Activated CD4-positive, alpha-beta T cell treated with anti-CD3 and anti-CD28 coated beads for 48 hours (primary cell): ENCODE data around the gene PERP.
"Not testable (repeated sequence)": the region's sequence is repeated elsewhere in the genome, so short reads cannot be mapped to it uniquely, and the experiment has no call there.

Source experiments
- DNase-seq: peaks from one replicate; pipeline ENCODE4 v3.0.0-alpha.2; 2020

The PERP gene

DNA sequence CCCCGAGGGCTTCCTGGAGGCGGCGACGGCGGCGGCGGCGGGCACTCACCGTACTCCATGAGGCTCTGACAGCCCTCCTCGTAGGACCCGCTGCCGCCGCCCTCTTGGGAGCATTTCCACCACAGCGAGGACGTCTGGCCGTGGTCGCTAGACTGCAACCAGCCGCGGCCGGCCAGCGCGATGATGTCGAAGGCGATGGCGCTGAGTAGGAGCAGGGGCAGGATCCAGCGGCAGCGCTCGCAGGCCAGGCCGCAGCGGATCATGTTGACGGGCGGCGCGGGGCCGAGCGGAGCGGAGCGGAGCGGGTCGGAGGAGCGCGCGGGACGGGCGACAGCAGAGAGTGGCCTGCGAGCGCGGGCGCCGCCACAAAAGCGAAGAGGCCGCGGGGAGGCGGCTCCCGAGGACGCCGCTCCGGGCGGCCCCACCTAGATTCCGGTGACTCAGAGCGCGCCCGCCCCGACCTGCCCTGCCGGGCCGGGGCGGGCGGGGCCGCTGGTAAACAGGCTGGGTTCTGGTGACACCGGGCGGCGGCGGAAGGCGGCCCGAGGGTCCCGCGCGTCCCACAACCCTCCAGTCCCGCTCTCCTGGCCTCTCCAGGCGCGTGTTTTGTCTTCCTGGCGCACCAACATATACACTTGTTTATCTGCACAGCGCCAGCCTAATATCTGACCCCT lies at the start of gene PERP:
PERP (minus strand) TSS at position 342 of the 674 bp plus-strand sequence; CDS start at position 263, 79 bp downstream.
- DNase-seq = peak; percentile 76

DNA sequence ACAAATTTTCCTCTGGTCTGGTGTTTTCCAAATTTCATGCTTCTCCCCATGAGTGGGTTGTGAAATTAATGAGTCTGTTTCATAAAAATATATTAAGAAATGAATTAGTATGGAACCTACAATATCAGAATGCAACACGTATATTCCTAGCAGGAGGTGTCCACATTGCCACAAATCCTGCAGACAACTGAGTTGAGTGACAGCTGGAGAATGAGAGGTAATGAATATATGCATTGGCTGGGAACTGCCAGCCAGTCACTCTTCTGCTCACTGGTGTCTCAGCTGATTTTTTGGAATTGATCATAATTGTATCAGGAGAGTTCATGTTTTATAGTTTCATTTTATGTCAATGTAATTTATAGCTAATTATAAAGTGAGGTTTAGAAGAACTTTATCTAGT lies 48.2 kb upstream of the PERP start:
- DNase-seq = no peak

DNA sequence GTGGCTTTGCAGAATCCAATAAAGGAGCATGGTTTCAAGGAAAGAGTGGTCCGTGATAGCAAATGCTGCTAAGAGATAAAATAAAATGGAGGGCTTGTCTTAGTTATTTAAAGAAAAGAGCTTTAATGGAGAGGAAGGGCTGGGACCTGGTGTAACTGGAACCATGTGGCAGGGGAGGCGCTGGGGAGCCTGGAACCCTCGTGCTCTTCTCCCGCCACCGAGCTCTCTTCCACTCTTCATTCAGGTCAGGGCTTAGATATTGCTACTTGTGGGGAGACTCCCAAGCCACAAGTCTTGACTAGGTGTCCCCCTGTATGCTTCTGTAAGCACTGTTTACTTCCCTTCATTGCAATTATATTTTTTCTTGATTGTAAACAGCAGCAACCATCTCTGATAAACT lies 39.3 kb upstream of the PERP start:
- no peak for DNase-seq

DNA sequence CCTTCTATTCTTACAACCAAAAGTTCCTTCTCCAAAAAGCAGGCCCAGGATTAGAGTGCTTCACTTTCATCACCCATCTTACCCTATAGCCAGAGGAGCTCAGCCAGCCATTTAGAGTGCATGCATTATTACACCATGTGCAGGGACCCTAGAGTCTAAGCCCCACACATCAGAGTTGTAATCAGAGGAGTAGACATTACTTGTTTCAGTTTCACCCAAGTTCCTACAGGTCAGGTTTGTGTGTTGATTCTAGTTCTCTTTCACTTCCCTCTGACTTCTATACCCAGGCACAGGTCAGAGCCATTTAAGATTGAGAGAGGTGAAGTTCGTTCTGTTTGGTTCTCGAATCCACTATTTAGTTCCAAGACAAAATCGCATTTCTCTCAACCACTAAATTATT lies 38.2 kb upstream of the PERP start:
- no peak for DNase-seq

DNA sequence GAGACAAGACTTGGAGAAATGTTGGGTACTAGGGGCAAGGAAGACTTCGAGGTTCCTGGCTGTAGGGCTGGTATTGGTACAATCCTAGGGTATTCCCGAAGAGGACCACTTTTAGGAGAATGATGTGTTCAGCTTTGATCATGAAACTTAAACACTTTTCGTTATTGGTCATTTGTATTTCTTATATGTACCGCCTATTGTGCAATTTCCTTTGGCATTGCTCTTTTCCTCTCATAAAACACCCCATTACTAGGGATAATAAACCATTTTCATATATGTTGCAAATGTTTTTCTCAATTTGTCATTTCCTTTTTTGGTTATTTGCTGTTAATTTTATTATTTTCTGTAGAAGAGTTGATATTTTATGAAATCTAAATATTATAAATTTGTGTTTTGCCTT lies 35.6 kb upstream of the PERP start:
- DNase-seq = no peak

DNA sequence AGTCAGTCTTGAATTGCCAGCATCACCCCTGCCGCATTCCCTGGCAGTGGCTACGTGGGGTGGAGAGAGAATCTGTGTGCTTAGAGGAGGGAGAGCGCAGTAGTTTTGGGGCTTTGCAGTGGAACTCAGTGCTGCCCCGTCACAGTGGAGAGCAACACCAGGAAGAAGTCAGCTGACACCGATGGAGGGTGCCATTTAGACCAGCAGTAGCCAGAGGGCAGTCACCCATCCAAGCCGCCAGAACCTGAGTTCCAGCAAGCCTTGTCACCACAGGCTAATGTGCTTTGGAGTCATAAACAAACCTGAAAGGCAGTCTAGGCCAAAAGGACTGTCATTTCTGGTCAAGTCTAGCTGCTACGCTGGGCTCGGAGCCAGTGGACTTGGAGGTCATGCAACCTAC lies 22.0 kb upstream of the PERP start:
- DNase-seq = no peak

DNA sequence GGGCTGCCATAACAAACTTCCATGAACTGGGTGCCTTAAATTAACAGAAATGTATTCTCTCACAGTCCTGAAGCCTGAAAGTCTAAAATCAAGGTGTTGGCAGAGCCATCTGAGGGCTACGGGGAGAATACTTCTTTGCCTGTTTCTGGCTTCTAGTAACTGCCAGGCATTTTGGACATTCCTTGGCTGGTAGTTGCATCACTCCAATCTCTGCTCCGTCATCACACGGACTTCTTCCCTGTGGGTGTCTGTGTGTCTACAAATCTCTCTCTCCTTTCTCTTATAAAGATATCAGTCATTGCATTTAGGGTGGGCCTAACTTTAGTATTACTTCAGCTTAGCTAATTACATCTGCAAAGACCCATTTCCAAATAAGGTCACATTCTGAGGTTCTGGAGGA lies 20.9 kb upstream of the PERP start:
- no peak for DNase-seq

DNA sequence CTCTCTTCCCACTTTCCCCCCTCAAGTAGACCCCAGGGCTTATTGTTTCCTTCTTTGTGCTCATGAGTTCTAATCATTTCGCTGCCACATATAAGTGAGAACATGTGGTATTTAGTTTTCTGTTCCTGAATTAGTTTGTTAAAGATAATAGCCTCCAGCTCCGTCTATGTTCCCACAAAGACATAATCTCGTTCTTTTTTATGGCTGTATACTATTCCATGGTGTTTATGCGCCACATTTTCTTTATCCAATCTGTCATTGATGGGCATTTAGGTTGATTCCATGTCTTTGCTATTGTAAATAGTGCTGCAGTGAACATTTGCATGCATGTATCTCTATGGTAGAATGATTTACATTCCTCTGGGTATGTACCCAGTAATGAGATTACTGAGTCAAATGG lies 16.9 kb upstream of the PERP start:
- no peak for DNase-seq

DNA sequence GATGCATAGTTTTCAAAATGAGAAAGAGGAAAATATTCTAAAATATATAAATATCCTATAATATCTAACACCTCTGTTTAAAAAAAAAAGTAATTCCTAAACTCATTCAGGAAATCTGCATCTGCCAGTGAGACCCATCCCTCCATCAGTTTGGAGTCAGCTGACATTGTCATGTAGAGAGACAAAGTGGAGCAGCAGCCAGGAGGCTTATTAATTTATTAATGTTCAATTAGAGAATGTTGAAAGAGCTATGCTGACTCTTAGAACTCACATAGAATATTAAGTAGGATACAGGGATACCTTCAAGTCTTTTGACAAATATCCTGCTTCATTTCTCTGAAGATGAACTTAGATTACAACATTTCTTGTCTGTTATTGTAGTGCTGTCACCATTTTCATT lies 12.8 kb upstream of the PERP start:
- DNase-seq = no peak

DNA sequence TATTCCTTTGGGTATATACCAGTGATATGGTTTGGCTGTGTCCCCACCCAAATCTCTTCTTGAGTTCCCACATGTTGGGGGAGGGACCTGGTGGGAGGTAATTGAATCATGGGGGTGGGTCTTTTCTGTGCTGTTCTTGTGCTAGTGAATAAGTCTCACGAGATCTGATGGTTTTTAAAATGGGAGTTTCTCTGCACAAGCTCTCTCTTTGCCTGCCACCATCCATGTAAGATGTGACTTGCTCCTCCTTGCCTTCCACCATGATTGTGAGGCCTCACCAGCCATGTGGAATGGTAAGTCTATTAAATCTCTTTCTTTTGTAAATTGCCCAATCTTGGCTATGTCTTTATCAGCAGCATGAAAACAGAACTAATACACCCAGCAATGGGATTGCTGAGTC lies 12.0 kb upstream of the PERP start:
- not testable (repeated sequence) for DNase-seq

DNA sequence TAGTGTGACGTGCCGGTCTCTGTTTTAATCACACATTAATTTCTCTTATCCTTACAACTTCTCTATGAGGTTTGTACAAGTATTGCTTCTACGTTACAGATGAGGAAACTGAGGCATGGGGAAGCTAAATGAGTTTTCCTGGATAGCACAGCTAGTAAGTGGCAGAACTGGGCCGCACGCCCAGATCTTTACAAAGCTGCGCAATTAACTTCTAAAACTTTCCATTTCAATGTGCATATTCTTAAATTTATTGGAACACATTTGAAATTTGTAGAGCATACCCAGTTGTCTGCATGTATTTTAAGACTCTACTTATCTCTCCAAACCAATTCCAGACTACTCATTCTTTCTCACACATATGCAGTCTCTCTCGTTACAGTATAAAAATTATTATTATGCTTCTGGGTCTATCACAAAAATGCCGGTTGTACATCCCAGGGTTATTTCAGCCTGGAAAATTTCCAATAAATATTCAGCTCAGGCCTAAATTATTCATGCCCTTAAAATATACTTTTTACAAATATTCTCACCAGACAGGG lies 10.2 kb upstream of the PERP start:
- DNase-seq = no peak

DNA sequence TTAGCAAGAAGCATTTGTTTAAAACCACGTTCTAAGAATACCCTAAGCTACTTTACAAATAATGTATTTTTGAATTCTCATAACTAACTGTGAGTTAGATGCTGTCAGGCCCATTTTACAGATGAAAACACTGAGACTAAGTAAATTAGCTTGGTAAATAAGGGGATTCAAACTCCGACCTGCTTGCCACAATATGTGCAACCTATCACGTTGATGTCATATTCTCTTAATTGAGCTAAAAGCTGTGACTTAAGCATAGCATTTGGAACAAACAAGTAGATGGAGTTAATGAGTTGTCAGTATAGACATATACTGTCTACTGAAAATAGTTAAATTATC lies 9.4 kb upstream of the PERP start:
- no peak for DNase-seq

DNA sequence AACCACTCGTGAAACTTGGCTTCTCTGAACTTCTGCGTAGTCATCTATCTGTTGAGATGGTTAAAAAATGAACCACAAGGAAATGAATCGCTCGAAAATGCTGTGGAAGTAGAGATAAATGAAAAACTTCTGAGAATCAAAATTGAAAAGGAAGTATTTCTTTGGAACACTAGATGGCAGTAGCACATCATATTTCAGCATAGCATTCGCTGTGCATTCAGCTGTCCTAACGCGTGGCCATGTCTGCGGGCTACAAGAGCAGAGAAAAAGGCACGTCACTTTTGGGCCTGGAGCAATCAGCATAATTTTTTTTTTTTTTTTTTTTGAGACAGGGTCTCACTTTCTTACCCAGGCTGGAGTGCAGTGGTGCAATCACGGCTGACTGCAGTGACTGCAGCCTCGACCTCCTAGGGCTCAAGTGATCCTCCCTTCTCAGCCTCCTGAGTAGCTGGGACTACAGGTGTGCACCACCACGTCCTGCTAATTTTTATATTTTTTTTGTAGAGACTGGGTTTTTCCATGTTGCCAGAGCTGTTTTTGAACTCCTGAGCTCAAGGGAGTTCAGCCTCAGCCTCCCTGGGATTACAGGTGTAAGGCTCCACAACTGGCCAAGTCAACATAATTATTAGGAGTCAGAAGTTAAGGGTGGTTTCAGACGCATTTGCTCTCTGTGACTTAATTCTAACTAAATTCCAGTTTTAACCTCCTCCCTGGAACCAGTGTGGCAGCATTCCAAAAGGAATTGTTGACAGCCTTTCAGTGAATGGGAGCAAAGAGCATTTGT lies 8.8 kb upstream of the PERP start:
- DNase-seq = peak; percentile 50

DNA sequence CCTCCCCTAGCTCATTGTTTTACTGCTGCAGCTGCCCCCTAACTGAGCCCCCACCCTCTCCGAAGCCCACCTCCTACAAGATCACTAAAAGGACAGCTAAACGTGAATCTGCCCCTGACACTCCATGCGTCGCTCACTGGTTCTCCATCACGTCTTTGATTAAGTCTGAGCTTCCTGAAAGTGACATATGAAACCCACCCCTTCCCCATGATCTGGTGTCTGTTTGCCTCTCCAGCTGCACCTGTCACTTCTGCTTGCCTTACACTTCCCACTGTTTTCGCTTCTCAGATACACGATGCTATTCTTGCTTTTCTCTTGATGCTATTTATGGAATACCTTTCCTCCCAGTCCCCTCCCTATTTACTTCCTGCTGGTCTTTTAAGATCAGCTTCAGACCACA lies 8.0 kb upstream of the PERP start:
- no peak for DNase-seq

DNA sequence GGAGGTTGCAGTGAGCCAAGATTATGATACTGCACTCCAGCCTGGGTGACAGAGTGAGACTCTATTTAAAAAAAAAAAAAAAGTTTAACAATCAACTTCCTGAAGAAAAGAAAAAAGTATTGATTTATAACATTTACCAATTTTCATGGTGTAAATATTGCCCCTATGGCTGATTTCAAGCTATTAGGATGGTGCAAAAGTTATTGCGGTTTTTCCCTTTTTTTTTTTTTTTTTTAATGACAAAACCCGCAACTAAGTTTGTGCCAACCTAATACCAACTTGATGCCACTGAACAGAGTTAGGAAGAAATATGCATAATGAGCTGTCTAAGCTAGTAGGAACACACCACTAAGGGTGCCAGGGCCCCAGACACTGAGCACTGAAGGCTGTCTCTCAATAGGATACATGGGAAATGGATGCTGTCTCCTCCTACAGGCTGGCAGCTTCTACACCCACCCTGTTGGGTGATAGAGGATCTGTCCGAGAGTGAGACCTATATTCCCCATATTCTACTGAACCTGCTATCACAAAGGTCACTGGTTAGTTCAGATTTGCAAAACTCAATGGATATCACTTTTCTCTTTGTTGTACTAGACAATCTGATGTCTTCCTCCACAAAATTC lies 6.5 kb upstream of the PERP start:
- no peak for DNase-seq

DNA sequence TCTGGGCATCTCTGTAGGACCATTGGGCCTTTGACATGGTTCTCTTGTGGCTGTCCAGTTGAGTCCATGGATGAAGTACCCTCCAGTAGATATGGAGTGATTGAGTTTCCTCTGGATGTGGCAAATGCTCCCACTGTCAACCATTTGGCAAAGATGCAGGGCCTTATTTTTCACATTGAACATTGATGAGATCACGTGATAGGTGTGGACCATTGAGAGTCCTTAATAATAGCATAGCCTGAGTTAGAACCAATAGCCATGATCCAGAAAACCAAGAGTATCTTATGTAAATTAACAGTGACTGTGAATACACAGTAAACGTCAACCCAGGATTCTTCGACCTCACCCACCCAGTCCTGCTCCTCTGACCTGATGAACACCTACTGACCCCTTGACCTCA lies 3.0 kb upstream of the PERP start:
- no peak for DNase-seq

DNA sequence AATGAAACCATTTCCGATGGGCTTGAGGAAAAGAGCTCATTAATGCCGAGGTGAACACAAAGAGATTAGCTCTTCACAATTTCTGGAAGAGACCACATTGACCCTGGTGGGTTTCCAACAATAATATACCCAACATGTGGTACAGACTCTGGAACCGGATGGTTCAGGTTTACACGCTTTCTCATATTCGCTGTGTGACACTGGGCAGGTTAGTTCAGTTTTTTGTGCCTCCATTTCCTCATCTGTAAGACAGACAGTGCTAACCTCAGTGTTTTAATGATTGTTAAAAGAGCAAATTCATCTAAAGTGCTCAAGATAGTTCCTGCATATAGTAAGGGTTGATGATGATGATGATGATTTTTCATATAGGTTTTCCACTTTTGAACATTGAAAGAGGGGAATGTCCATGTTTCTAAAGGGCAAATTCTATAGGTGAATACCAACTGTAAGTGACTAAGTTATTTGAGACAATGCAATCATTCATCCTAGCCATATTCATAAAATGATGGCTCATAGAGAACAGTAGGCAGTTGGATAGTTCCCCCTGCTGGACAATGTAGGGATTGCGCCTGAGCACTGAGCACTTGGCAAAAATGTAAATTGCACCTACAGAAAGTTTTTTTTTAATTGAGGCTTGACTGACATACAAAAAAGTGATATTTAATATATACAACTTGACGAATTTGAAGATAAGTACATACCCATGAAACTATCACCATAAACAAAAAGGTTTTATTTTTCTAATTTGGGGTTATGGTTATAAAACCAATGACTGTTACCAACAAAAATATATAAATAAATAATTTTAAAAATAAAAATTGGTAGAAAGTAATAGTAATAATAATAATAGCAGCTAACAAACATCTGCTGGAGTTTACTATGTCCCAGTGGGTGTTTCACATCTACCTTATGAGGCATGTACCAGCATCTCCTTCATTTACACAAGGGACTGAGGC lies 2.1 kb upstream of the PERP start:
- DNase-seq = peak; percentile 87

DNA sequence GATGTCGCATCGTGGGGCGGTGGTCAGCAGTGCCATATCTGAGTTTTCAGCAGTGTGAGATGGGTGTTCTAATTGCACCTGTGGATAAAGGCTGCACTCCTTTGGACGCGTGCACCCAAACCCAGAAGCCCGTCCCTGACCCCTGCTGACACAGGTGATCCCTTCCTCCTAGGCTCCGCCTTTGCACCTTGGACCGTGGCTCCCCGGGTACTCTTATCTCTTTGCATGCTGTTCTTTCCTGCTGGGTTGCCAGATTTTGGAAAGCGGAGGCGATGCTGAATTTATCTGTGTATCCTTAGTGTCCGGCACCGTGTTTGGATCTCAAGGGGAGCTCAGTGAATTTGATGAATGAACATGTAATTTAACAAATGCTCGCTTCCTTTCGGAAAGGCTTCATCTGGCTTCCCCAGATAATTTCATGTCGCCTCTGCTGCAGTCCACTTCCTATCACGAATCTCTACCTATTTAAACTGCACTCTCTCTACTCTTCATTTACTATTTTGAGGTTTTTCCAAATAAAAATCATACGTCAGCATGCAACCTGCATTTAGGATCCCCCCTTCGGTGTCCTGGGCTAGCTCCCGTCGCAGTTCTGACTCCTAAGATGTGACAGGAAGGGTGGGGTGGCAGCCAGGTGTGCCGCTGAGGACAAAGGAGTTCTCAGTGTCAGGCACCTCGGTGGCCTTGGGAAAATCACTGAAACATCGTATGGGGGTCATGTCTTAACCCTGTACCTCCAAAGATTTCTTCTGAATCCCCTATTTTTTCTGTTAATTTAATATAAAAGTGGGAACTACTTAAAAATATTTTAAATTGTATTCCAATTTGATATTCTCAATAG lies 753 bp upstream of the PERP start:
- DNase-seq = peak; percentile 26

DNA sequence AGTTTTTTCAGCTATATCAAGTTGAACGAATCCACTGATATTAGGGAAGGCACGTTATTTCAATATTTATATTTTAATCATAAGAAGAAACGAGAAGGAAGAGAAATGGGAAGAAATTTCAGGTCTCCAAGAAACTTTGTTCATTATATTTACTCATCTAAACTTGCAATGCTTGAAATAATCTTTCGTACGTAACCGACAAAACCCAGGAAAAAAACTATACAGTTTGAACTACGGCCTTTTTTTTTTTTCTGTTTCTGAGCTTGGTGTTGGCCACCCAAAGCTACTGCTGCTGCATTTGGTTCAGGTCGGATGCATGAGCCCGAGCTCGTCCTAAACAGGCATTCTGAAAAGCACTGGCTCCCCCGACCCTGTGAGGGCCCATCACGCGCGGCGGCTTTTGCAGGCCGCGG lies 548 bp downstream of the PERP start:
- DNase-seq = no peak

DNA sequence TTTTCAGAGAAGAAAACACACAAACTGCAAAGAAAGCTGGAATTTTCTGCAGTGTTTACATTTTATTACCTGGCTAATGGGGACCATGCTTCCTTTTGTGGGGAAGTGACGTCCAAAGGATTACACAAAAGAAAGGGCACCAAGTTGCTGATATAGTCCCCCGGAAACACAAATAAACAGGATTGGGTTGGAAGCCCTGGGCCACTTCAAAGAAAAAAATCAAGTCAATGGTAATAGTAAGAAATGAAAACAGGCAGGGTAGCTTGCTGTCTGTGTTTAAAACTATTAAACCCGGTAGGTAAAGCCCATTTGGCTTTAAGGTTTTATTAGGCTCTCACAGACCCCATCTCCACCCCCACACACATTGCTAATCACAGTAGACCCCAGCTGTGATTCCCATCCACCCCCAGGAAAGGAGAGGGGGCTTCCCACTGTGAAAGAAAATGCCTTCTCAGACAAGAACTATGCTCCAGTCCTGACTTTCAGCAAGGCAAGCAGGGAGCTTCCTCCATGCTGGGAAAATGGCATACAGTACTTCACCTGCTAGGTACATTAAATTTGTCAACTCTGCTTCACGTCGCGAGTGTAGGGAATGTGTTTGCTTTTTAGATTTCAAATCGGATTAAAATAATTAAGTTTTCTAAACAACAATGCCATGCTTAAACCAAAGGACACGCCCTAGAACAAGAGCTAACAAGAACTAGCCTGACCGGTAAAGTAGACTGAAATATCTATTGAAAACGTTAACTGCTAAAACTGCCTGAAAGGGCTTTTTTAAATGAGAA lies 1.1 kb downstream of the PERP start:
- no peak for DNase-seq

DNA sequence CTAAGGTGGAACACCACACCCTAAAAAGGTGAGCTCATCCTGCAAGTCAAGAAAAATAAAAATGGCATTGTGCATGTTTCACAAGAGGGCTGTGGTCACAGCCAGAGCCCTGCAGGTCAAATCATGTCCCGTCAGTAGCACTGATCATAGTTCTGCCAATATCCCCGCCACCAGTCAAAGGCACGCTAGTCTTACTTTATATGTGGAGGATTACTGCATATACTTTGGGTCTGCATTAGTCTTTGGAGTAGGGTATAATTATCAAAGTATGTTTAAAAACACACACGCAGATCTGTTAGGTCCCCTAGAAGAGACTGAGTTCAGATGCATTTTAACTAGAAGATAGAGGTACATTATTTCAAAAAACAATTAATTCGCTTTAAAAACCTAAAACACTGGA lies 1.8 kb downstream of the PERP start:
- no peak for DNase-seq
